ENCODE results near the gene ANAPC5.
"Not testable (repeated sequence)": the region's sequence is repeated elsewhere in the genome, so short reads cannot be mapped to it uniquely, and the experiment has no call there.

Gene ANAPC5, protein sequence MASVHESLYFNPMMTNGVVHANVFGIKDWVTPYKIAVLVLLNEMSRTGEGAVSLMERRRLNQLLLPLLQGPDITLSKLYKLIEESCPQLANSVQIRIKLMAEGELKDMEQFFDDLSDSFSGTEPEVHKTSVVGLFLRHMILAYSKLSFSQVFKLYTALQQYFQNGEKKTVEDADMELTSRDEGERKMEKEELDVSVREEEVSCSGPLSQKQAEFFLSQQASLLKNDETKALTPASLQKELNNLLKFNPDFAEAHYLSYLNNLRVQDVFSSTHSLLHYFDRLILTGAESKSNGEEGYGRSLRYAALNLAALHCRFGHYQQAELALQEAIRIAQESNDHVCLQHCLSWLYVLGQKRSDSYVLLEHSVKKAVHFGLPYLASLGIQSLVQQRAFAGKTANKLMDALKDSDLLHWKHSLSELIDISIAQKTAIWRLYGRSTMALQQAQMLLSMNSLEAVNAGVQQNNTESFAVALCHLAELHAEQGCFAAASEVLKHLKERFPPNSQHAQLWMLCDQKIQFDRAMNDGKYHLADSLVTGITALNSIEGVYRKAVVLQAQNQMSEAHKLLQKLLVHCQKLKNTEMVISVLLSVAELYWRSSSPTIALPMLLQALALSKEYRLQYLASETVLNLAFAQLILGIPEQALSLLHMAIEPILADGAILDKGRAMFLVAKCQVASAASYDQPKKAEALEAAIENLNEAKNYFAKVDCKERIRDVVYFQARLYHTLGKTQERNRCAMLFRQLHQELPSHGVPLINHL

GRCh38 chr12:121351820-121352681 is at the start of gene ANAPC5:
Gene ANAPC5 (minus strand): TSS chr12:121352411. CDS start chr12:121352340, 71 bp downstream.
- Histone ChIP-seq H3K27ac (peak within 1 kb of the TSS; percentile 44 to 93 (median 83)), H3K4me3 (peak within 1 kb of the TSS; percentile 66 to 97 (median 90))

DNA sequence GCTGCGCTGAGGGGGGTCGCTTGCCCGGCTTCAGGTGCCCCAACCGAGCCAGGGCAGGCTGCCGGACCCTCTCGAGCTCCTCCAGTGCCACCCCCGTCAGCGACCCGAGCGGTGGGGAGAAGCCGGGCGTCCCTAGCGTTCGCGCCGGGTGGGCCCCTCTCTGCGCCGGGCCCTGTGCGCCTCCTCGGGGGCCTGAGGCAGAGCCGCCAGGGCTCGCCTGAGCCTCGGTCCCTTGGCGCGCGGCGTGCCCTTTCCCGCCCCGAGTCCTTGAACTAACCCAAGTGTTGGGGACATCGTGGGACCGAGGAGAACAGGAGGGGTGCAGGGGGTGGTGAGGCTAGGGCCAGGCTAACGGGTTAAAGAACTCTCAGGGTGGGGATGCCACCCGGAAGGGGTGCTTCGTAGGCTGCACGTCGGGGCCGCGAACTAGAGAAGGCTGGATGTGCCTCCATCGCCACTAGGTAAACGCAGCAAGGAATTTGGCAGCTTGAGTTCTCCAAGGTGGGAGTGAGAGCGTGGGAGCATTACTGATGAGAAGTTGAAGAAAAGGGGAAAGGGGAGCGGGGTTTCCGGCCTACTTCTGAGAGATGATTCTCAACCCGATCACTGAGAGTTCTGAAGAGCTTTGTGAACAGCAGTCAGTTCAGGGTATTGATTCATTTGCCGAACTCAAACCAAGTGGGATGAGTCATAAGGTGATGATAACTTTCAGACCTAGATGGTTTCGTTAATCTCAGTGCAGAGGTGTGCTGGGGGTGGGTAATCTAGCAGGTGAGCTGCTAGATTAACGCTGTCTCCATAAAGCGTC is 48.3 kb upstream of the ANAPC5 start:
- Histone ChIP-seq H3K4me3 (peak overlapping the region; percentile 69 to 99 (median 91)), H3K27ac (peak overlapping the region; percentile 59 to 99 (median 93))

GRCh38 chr12:121399391-121400331 is 47.5 kb upstream of the ANAPC5 start, which contains the start of gene RNF34:
Gene RNF34 (plus strand): TSS chr12:121400118. CDS start chr12:121400213, 95 bp downstream.
- H3K27ac ChIP-seq, result peak within 1 kb of the TSS; percentile 59 to 99 (median 93)
- H3K4me3 ChIP-seq, result peak within 1 kb of the TSS; percentile 69 to 99 (median 91)

GRCh38 chr12:121398355-121398754 is 46.1 kb upstream of the ANAPC5 start:
- H3K27ac ChIP-seq, result no peak overlapping the region
- no peak overlapping the region for H3K4me3 ChIP-seq

GRCh38 chr12:121397521-121397920 is 45.3 kb upstream of the ANAPC5 start:
- Histone ChIP-seq H3K27ac (no peak overlapping the region), H3K4me3 (no peak overlapping the region)

DNA sequence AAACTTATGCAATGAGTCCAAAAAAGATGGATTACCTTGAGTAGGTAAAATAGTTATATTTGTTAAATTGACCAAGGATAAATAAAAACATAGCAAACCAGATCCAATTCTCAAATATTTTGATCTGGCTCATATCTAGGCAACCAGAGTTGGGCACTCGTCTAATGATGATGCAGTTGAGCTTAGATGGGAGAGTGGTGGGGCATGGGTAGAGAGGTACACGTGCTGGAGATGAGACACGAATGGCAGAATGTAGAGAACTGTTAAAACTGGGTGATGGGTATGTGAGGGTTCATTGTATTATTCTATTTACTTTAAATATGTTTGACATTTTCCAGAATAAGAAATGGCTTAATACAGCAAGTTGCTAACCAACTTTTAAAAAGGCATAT is 40.1 kb upstream of the ANAPC5 start:
- Histone ChIP-seq H3K27ac (peak overlapping the region in 6 of 21 experiments; percentile 15 to 47 (median 36)), H3K4me3 (no peak overlapping the region)

- Histone ChIP-seq H3K27ac (peak overlapping the region in 12 of 21 experiments; percentile 15 to 57 (median 38)), H3K4me3 (peak overlapping the region in 2 of 7 experiments; percentile 1 to 26)
Measured at GRCh38 chr12:121391619-121392324, 39.6 kb upstream of the ANAPC5 start.

DNA sequence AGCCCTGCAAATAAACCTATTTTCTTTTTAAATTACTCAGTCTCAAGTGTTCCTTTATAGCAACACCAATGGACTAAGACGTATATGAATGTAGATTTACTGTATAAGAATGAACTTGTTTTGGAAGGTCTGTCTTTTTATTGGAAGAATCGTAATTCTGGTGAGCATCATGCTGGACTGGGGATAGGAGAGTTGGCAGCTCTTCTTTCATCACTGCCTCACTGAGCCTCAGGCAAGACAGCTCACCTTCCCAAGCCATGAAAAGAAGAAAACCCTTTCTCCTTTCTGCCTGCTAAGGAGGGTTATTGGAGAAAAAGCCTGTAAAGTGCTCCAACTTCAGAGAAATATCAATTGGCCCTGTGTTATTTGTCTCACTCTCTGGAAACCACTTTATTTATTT is 38.6 kb upstream of the ANAPC5 start:
- Histone ChIP-seq H3K4me3 (no peak overlapping the region), H3K27ac (no peak overlapping the region)

DNA sequence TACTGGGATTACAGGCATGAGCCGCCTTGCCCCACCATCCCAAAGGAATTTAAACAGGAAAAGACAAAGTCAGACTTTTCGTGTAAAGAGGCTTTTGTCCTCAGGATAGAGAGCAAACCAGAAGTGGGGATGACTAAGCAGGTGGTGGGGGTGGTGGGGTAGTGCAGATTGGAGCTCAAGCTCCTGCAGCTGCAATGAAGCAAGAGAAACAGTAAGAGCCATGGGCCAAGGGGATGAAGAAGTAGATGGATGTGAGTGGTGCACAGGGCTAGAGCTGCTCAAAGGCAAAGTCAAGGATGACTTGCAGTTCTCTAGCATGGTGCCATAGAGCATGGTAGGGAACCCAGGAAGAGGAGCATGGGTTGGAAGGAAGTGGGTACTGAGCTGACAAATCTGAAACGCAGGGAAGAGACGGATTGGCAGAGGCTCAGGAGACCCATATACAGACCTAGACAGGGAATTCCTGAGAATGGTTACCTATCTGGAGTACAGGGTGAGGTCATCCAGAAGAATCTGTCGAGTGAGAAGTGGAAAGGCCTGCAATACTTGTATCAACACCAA is 36.3 kb upstream of the ANAPC5 start:
- no peak overlapping the region for H3K27ac ChIP-seq
- H3K4me3 ChIP-seq, result no peak overlapping the region

DNA sequence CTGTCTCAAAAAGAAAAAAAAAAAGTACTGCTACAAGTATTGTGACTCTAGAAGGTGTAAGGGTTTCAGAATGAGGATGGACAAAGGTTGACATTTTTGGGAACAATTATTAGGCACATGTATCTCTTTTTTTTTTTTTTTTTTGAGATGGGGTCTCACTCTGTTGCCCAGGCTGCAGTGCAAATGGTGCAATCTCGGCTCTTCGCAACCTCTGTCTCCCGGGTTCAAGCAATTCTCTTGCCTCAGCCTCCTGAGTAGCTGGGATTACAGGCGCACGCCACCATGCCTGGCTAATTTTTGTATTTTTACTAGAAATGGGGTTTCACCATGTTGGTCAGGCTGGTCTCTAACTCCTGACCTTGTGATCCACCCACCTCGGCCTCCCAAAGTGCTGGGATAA is 32.7 kb upstream of the ANAPC5 start:
- not testable (repeated sequence) for H3K27ac ChIP-seq, H3K4me3 ChIP-seq

DNA sequence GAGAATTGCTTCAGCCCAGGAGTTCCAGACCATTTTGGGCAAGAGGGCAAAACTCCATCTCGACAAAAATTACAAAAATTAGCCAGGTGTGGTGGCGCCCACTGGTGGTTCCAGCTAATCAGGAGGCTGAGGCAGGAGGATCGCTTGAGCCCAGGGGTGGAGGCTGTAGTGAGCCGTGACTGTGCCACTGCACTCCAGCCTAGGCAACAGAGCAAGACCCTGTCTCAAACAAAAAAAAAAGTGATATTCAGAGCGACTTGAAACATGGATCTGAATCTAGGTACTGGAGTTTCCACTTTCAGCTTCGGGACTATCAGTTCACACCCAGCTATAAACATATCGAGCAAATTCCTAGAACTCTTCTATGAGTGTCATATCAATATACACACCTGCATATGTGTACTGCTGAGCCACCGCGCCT is 31.4 kb upstream of the ANAPC5 start:
- no peak overlapping the region for H3K4me3 ChIP-seq
- H3K27ac ChIP-seq, result no peak overlapping the region

- Histone ChIP-seq H3K4me3 (no peak overlapping the region), H3K27ac (no peak overlapping the region)
Measured at GRCh38 chr12:121379945-121380344, 27.7 kb upstream of the ANAPC5 start.

- H3K27ac ChIP-seq, result no peak overlapping the region
- H3K4me3 ChIP-seq, result no peak overlapping the region
Measured at GRCh38 chr12:121378736-121379135, 26.5 kb upstream of the ANAPC5 start.

DNA sequence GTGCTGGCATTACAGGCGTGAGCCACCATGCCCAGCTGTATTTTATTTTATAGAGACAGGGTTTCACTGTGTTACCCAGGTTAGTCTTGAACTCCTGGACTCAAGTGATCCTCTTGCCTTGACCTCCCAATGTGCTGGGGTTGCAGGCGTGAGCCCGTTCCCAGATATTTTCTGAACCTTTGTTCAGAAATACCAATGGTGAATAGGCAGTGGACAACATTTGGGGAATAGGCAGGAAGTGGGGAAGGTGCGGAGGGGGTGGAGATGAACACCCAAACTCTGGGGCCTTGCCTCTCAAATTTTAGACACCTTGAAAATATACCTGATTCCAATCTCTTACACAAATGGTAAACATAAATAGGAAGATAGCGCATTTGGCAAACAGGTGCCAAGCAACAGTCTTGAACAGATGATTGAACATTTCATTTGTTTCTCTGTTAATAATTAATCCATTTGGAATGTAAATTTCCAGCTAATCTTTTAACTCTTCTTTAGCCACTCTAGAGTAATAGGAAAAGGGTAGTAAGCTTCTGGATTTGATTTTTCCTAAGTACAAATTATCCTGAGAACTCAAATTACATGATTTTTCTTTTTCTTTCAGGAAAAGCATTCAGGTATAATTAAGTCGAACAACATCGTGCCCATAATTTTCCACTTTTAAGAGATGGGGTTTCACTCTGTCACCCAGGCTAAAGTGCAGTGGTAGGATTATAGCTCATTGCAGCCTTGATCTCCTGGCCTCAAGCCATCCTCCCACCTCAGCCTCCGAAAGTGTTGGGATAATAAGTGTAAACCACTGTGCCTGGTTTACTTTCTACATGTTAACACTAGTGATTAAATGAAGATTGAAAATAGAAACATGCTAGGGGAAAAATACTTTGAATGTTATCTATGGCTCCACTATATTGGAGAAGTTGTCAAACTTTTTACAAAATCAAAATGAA is 24.8 kb upstream of the ANAPC5 start:
- no peak overlapping the region for H3K4me3 ChIP-seq
- H3K27ac ChIP-seq, result no peak overlapping the region

DNA sequence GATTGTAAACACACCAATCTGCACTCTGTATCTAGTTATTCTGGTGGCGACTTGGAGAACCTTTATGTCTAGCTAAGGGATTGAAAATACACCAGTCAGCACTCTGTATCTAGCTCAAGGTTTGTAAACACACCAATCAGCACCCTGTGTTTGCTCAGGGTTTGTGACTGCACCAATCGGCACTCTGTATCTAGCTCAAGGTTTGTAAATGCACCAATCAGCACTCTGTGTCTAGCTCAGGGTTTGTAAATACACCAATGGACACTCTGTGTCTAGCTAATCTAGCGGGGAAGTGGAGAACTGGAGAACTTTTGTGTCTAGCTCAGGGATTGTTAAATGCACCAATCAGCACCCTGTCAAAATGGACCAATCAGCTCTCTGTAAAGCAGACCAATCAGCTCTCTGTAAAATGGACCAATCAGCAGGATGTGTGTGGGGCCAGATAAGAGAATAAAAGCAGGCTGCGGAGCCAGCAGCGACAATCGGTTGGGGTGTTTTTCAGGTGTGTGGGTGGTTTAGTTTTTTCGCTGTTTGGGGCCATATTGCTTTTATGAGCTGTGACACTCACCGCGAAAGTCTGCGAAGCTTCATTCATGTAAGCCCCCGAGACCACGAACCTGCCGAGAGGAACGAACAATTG is 22.9 kb upstream of the ANAPC5 start:
- not testable (repeated sequence) for H3K27ac ChIP-seq, H3K4me3 ChIP-seq
